NCI-H146 treated with DMSO at 0.1 percent for 48 hours (cell line): ENCODE results near the gene RNF227.

Source experiments
- DNase-seq: peaks from one replicate; lab custom pipeline; 2025; ENCODE audit not compliant: unreplicated experiment; lab: John Stamatoyannopoulos, UW

The RNF227 gene

GRCh38 chr17:7889166-7889955 lies 26.7 kb downstream of the RNF227 start:
- peak; percentile 69 for DNase-seq

GRCh38 chr17:7888184-7888920 lies 27.7 kb downstream of the RNF227 start, which contains the start of gene CHD3:
Gene CHD3, plus strand, starts transcription at chr17:7888789. Its CDS starts 212 bp downstream, at chr17:7889001.
- DNase-seq, result no peak

GRCh38 chr17:7887482-7888183 lies 28.5 kb downstream of the RNF227 start:
- DNase-seq, result peak; percentile 86

- DNase-seq, result no peak
Measured at GRCh38 chr17:7887038-7887481, 29.0 kb downstream of the RNF227 start.

GRCh38 chr17:7886227-7887037 lies 29.7 kb downstream of the RNF227 start:
- peak; percentile 16 for DNase-seq

GRCh38 chr17:7885367-7886226 lies 30.5 kb downstream of the RNF227 start:
- peak; percentile 55 for DNase-seq

- no peak for DNase-seq
Measured at GRCh38 chr17:7884581-7885366, 31.3 kb downstream of the RNF227 start.

- DNase-seq, result no peak
Measured at GRCh38 chr17:7883781-7884386, 32.2 kb downstream of the RNF227 start.

- no peak for DNase-seq
Measured at GRCh38 chr17:7882629-7883028, 33.5 kb downstream of the RNF227 start.

- DNase-seq, result no peak
Measured at GRCh38 chr17:7882068-7882467, 34.0 kb downstream of the RNF227 start.

GRCh38 chr17:7881276-7882054 lies 34.6 kb downstream of the RNF227 start:
- DNase-seq, result no peak

- DNase-seq, result no peak
Measured at GRCh38 chr17:7880076-7880868, 35.8 kb downstream of the RNF227 start.

- no peak for DNase-seq
Measured at GRCh38 chr17:7878234-7878633, 37.9 kb downstream of the RNF227 start.

- DNase-seq, result no peak
Measured at GRCh38 chr17:7875804-7876370, 40.2 kb downstream of the RNF227 start.

GRCh38 chr17:7873051-7873450 lies 43.0 kb downstream of the RNF227 start:
- no peak for DNase-seq

GRCh38 chr17:7867881-7868329 lies 48.2 kb downstream of the RNF227 start:
- no peak for DNase-seq
